Endothelial cell of umbilical vein (primary cell): ENCODE data around the gene CHAF1A. TPM values are rescaled to one million over a fixed set of nuclear protein-coding genes. Genes with fewer than 3 reads are reported as not detected.

ENCODE experiments used
- BruUV-seq: library from RNA; stranded (reverse); fragments of 400-500 nt; replicated peaks from 2 replicates; lab custom pipeline; 2021; lab: Mats Ljungman, UMichigan
- CTCF ChIA-PET: fragments of 300-600, 350-600 bp; sonication (Branson Sonifier 250); formaldehyde crosslinking; loops from one replicate; lab custom pipeline; 2021; ENCODE audit warnings: antibody characterized with exemption, inconsistent platforms; lab: Charles Lee
- POLR2A ChIA-PET: fragments of 300-600, 350-600 bp; sonication (Branson Sonifier 250); formaldehyde crosslinking; loops from one replicate; lab custom pipeline; 2021; ENCODE audit warnings: antibody characterized with exemption, inconsistent platforms; lab: Charles Lee
- DNase-seq: peaks from one replicate; pipeline ENCODE4 v3.0.0-alpha.2; 2011; ENCODE audit warnings: low read depth, low spot score
- FAIRE-seq: peaks from 2 replicates; lab custom pipeline; 2011; peaks lifted over from hg19 to GRCh38; lab: Jason Lieb, UNC
- H2AFZ ChIP-seq: 2 replicates; pipeline ENCODE4 v1.6.0; 2012; ENCODE audit warnings: low read depth, low read length, control low read depth, inconsistent platforms
- H3K27ac ChIP-seq: 2 replicates; pipeline ENCODE4 v1.5.1; 2011; ENCODE audit warnings: low read depth, mild to moderate bottlenecking, control low read depth, low read length, moderate library complexity; ENCODE audit not compliant: insufficient read depth
- H3K27me3 ChIP-seq, 2 experiments: 2 replicates each; pipeline versions ENCODE4 v1.6.0 to v1.6.1; 2011; ENCODE audit warnings: low read length in 2 of 2, mixed read lengths in 1 of 2; ENCODE audit not compliant: control insufficient read depth in 2 of 2, insufficient read depth in 2 of 2
- H3K36me3 ChIP-seq, 2 experiments: 2 replicates in 1 of 2; 3 replicates in 1 of 2; pipeline ENCODE4 v1.5.1; 2011; ENCODE audit warnings: low read length in 2 of 2, mild to moderate bottlenecking in 1 of 2, moderate library complexity in 1 of 2; ENCODE audit not compliant: control insufficient read depth in 2 of 2, insufficient read depth in 2 of 2; ENCODE audit errors: extremely low read depth in 1 of 2
- H3K4me1 ChIP-seq: 3 replicates; pipeline ENCODE4 v1.5.1; 2011; ENCODE audit warnings: mild to moderate bottlenecking, low read length; ENCODE audit not compliant: control insufficient read depth, insufficient read depth; ENCODE audit errors: extremely low read depth
- H3K4me2 ChIP-seq: 2 replicates; pipeline ENCODE4 v1.6.1; 2011; ENCODE audit warnings: low read length, control low read depth, mixed read lengths; ENCODE audit not compliant: insufficient read depth
- H3K4me3 ChIP-seq, 3 experiments: fragments of 200-600 bp in 1 of 3; sonication (generic), shearing (Covaris generic) in 1 of 3; replicated peaks in 1 of 3; 2 replicates each; pipeline ENCODE4 v1.5.1; 2011 to 2016; ENCODE audit warnings: control low read depth in 3 of 3, low read length in 3 of 3, mild to moderate bottlenecking in 2 of 3, inconsistent platforms in 1 of 3, low read depth in 1 of 3, moderate library complexity in 1 of 3; ENCODE audit not compliant: insufficient read depth in 1 of 3
- H3K79me2 ChIP-seq: 2 replicates; pipeline ENCODE4 v1.6.0; 2012; ENCODE audit warnings: low read length, inconsistent platforms; ENCODE audit not compliant: control insufficient read depth, insufficient read depth
- H3K9ac ChIP-seq: replicated peaks from 2 replicates; pipeline ENCODE3; 2011; ENCODE audit warnings: low read length, control low read depth; ENCODE audit not compliant: insufficient read depth; ENCODE audit errors: extremely low read depth
- H3K9me1 ChIP-seq: replicated peaks from 3 replicates; pipeline ENCODE4 v1.6.0; 2011; ENCODE audit warnings: mild to moderate bottlenecking, low read length; ENCODE audit not compliant: control insufficient read depth, insufficient read depth; ENCODE audit errors: extremely low read depth
- H3K9me3 ChIP-seq: replicated peaks from 2 replicates; pipeline ENCODE4 v1.5.1; 2012; ENCODE audit warnings: low read length, inconsistent platforms; ENCODE audit not compliant: control insufficient read depth, insufficient read depth
- H4K20me1 ChIP-seq: replicated peaks from 2 replicates; pipeline ENCODE3; 2011; ENCODE audit warnings: mild to moderate bottlenecking, low read length; ENCODE audit not compliant: control insufficient read depth, insufficient read depth; ENCODE audit errors: extremely low read depth
- MYC ChIP-seq: IDR thresholded peaks from one replicate; pipeline ENCODE4 v1.6.1; 2011; ENCODE audit warnings: mild to moderate bottlenecking, low read depth, low read length
- POLR2AphosphoS5 ChIP-seq: IDR thresholded peaks from 2 replicates; pipeline ENCODE4 v1.6.1; 2012; ENCODE audit warnings: low read depth, mild to moderate bottlenecking, control low read depth, low read length, moderate library complexity; ENCODE audit not compliant: insufficient read depth
- dilution Hi-C: fragments of 300-500 bp; cut with MboI; formaldehyde crosslinking; loops from one replicate; pipeline ENCODE4 v1.15.0; 2019; ENCODE audit warnings: low sequenced_read_pairs; ENCODE audit not compliant: extremely low pct_ligation_motif_present
- intact Hi-C: fragments of 100-400 bp; cut with micrococcal nuclease; formaldehyde crosslinking; loops from one replicate; pipeline ENCODE4 v1.10.0; 2022
- polyA plus RNA-seq, 4 experiments: library from polyadenylated mRNA; depleted of rRNA in 3 of 4; stranded (reverse) in 3 of 4; unstranded in 1 of 4; fragments of >200 nt; gene quantifications; 2 replicates each; pipeline versions ENCODE4 v1.2.1 to v1.2.3, GENCODE V29; 2011 to 2012; ENCODE audit warnings: missing spikeins in 1 of 4
- total RNA-seq: library from RNA; stranded (reverse); gene quantifications from 2 replicates; pipeline ENCODE4 v1.2.3, GENCODE V29; 2021
- TF ChIP-seq, protein P1 (sequence below), 2 donors: IDR thresholded peaks; 1 replicate in 1 of 2; 2 replicates in 1 of 2; pipeline ENCODE4 v1.5.1; 2011; ENCODE audit warnings: low read length in 2 of 2, mild to moderate bottlenecking in 2 of 2, moderate library complexity in 2 of 2, control low read depth in 1 of 2, inconsistent platforms in 1 of 2, low read depth in 1 of 2; ENCODE audit not compliant: insufficient read depth in 1 of 2; ENCODE audit errors: extremely low read depth in 1 of 2

Gene CHAF1A
- total and polyA plus RNA-seq, 2 donors (not counting 3 experiments of a cell fraction or from before 2014, with no cell fraction given): 19.5 to 44.5 TPM

DNA sequence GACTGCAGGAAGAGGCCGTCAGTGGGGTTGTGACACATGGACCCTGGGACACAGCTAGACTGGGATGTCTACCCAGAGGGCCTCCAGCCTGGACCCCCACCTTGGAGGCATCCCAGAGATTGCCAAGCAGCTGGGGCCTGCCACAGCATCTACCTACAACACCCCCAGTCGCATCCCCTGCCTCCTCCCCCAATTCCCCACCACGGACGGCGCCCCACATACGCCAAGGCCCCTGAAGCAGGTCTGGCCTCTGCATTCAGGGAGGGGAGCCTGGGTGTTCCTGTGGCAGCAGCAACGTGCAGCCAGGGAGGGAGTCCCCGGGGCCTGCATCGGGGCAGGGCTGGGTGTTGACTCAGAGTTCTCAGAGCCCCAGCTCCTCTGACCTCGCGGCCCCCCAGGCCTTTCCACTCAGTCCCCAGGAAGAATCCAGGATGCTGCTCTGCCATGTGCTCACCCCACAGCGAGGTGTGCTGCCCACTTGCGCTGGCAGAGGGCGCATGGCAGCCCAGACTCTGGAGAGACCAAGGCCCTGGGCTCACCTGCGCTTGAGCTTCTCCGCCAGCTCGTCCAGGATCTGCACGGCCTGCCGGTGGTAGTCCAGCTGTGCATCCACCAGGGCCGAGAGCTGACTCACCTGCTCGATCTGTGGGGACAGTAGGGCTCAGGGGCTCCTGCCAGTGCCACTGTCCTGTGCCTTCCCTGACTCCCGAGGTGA is 39.5 kb upstream of the CHAF1A start:
- H3K27ac ChIP-seq: no peak overlapping the region
- FAIRE-seq (no peak), DNase-seq (no peak)
- CTCF ChIA-PET: interaction anchor here (1.0 to 2.6 kb wide), 2 partner anchors 10 to 37 kb away, joined by 4 to 12 read pairs; partner anchors contain the start of gene SH3GL1
- H4K20me1 ChIP-seq: no peaks in the 10 kb centered on the region
- no peaks in the 10 kb centered on the region for H3K4me1 ChIP-seq
- H3K9me1 ChIP-seq: no peaks in the 10 kb centered on the region
- no peak for TF ChIP-seq MYC
- TF ChIP-seq, protein P1, sequence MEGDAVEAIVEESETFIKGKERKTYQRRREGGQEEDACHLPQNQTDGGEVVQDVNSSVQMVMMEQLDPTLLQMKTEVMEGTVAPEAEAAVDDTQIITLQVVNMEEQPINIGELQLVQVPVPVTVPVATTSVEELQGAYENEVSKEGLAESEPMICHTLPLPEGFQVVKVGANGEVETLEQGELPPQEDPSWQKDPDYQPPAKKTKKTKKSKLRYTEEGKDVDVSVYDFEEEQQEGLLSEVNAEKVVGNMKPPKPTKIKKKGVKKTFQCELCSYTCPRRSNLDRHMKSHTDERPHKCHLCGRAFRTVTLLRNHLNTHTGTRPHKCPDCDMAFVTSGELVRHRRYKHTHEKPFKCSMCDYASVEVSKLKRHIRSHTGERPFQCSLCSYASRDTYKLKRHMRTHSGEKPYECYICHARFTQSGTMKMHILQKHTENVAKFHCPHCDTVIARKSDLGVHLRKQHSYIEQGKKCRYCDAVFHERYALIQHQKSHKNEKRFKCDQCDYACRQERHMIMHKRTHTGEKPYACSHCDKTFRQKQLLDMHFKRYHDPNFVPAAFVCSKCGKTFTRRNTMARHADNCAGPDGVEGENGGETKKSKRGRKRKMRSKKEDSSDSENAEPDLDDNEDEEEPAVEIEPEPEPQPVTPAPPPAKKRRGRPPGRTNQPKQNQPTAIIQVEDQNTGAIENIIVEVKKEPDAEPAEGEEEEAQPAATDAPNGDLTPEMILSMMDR (IDR thresholded peaks at IDR 0.05; ENCODE audit: extremely low read depth in 1 of 2, insufficient read depth in 1 of 2, low read depth in 1 of 2, low read length in 2 of 2): peak; percentile 9 to 26
- TF ChIP-seq POLR2AphosphoS5: peak; percentile 17
- H3K79me2 ChIP-seq: peaks cover 7% of the 10 kb centered on the region
- dilution Hi-C loops (loop anchor here (10.0 kb wide), 1 partner anchor 52 kb away; no protein-coding TSS in a partner anchor), intact Hi-C loops (no loop called here)
- H3K36me3 ChIP-seq: peaks cover 5 to 80% of the 10 kb centered on the region in 2 experiments
- H3K27me3 ChIP-seq: no peaks in the 10 kb centered on the region
- POLR2A ChIA-PET: no interaction called here
- H3K9me3 ChIP-seq: no peaks in the 10 kb centered on the region
- no peak overlapping the region for H3K4me2 ChIP-seq
- no TSS peak for BruUV-seq
- no peak overlapping the region for H3K4me3 ChIP-seq
- no peak overlapping the region for H2AFZ ChIP-seq
- H3K9ac ChIP-seq: no peak overlapping the region
